ENCODE measurements around the gene PLEKHA7.

DNA sequence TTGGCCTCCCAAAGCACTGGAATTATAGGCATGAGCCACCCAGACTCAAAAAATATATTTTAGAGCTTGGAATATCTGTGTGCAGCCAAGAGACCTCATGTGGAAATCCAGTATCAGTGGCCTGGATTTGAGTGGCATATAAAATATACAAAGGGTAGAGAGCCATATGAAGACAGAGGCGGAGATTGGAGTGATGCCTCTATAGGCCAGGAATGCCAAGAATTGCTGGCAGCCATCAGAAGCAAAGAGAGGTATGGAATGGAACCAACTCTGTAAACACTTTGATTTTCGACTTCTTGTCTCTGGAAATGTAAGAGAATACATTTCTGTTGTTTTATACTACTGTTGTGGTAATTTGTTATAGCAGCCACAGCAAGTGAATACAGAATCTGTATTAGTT, 123.0 kb downstream of the PLEKHA7 start:
- TF ChIP-seq, protein P1, sequence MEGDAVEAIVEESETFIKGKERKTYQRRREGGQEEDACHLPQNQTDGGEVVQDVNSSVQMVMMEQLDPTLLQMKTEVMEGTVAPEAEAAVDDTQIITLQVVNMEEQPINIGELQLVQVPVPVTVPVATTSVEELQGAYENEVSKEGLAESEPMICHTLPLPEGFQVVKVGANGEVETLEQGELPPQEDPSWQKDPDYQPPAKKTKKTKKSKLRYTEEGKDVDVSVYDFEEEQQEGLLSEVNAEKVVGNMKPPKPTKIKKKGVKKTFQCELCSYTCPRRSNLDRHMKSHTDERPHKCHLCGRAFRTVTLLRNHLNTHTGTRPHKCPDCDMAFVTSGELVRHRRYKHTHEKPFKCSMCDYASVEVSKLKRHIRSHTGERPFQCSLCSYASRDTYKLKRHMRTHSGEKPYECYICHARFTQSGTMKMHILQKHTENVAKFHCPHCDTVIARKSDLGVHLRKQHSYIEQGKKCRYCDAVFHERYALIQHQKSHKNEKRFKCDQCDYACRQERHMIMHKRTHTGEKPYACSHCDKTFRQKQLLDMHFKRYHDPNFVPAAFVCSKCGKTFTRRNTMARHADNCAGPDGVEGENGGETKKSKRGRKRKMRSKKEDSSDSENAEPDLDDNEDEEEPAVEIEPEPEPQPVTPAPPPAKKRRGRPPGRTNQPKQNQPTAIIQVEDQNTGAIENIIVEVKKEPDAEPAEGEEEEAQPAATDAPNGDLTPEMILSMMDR (conservative IDR thresholded peaks at IDR 0.05) = no peak
- no peak for TF ChIP-seq ZFX (IDR thresholded peaks at IDR 0.05)
